PC-3 (cell line): ENCODE data around the gene AUTS2. TPM values are rescaled to one million over a fixed set of nuclear protein-coding genes. Genes with fewer than 3 reads are reported as not detected.

Experiments
- ATAC-seq: fragments of 200-7000 bp; cut with Tn5 transposase; 2 replicates; pipeline ENCODE4 v1.9.1; 2020; ENCODE audit warnings: mild to moderate bottlenecking, moderate library complexity
- BruUV-seq: library from RNA; stranded (reverse); fragments of 400-500 nt; replicated peaks from 2 replicates; lab custom pipeline; 2021; lab: Mats Ljungman, UMichigan
- CTCF ChIA-PET: fragments of 300-600 bp; sonication (Branson Sonifier 250); formaldehyde crosslinking; loops from one replicate; lab custom pipeline; 2022; ENCODE audit warnings: antibody characterized with exemption; lab: Charles Lee
- POLR2A ChIA-PET: fragments of 300-600 bp; sonication (Branson Sonifier 250); formaldehyde crosslinking; loops from one replicate; lab custom pipeline; 2022; ENCODE audit warnings: antibody characterized with exemption; ENCODE audit not compliant: unreplicated experiment; lab: Charles Lee
- DNase-seq: peaks from one replicate; pipeline ENCODE4 v3.0.0-alpha.2; 2015
- H2AFZ ChIP-seq: fragments of 300-600 bp; sonication (generic); 2 replicates; pipeline ENCODE4 v1.6.0; 2016; ENCODE audit warnings: antibody characterized with exemption, low read length
- H3F3A ChIP-seq: fragments of 300-600 bp; sonication (generic); one replicate; pipeline ENCODE4 v1.6.0; 2017; ENCODE audit warnings: antibody characterized with exemption, low read length, control low read depth, mild to moderate bottlenecking; ENCODE audit not compliant: unreplicated experiment
- H3K27ac ChIP-seq: fragments of 300-600 bp; sonication (generic); 2 replicates; pipeline ENCODE4 v1.5.1; 2016; ENCODE audit warnings: mild to moderate bottlenecking, low read length
- H3K27me3 ChIP-seq: fragments of 300-600 bp; sonication (generic); 2 replicates; pipeline ENCODE4 v1.6.1; 2016; ENCODE audit warnings: low read length, mixed read lengths
- H3K36me3 ChIP-seq: fragments of 300-600 bp; sonication (generic); 2 replicates; pipeline ENCODE4 v1.6.1; 2016; ENCODE audit warnings: low read depth, mixed run types, low read length, mixed read lengths
- H3K4me1 ChIP-seq: fragments of 300-600 bp; sonication (generic); 2 replicates; pipeline ENCODE4 v1.5.1; 2016; ENCODE audit warnings: low read length; ENCODE audit not compliant: insufficient read depth
- H3K4me2 ChIP-seq: fragments of 300-600 bp; sonication (generic); 2 replicates; pipeline ENCODE4 v1.6.0; 2016; ENCODE audit warnings: low read length
- H3K4me3 ChIP-seq: fragments of 300-600 bp; sonication (generic); 2 replicates; pipeline ENCODE4 v1.5.1; 2016; ENCODE audit warnings: mild to moderate bottlenecking, low read length, mixed read lengths
- H3K79me2 ChIP-seq: fragments of 300-600 bp; sonication (generic); 2 replicates; pipeline ENCODE4 v1.6.1; 2017; ENCODE audit warnings: low read length, mixed read lengths
- H3K9ac ChIP-seq: fragments of 300-600 bp; sonication (generic); 2 replicates; pipeline ENCODE4 v1.6.0; 2016; ENCODE audit warnings: mild to moderate bottlenecking, low read length
- H3K9me2 ChIP-seq: fragments of 300-600 bp; sonication (generic); replicated peaks from 2 replicates; pipeline ENCODE4 v1.6.1; 2016; ENCODE audit warnings: mixed run types, low read length, mixed read lengths
- H3K9me3 ChIP-seq: fragments of 300-600 bp; sonication (generic); 2 replicates; pipeline ENCODE4 v1.6.1; 2016; ENCODE audit warnings: low read length, mixed read lengths
- H4K20me1 ChIP-seq: fragments of 300-600 bp; sonication (generic); 2 replicates; pipeline ENCODE4 v1.6.1; 2016; ENCODE audit warnings: low read length, mixed read lengths
- EZH2 ChIP-seq: fragments of 300-600 bp; sonication (generic); IDR thresholded peaks from one replicate; pipeline ENCODE4 v1.6.1; 2017; ENCODE audit warnings: antibody characterized with exemption, mild to moderate bottlenecking, low read length; ENCODE audit not compliant: unreplicated experiment
- EZH2phosphoT487 ChIP-seq: fragments of 300-600 bp; sonication (generic); IDR thresholded peaks from 2 replicates; pipeline ENCODE4 v1.6.1; 2018; ENCODE audit warnings: mild to moderate bottlenecking, antibody characterized with exemption, low read length, borderline replicate concordance
- intact Hi-C: fragments of 100-400 bp; cut with micrococcal nuclease; formaldehyde crosslinking; loops from 2 replicates; pipeline ENCODE4 v1.9.0; 2023
- total RNA-seq: library from RNA; depleted of rRNA; stranded (reverse); fragments of >200 nt; gene quantifications from 2 replicates; pipeline ENCODE4 v1.2.3, GENCODE V29; 2014
- TF ChIP-seq, protein P1 (sequence below): fragments of 300-600 bp; sonication (generic); conservative IDR thresholded peaks from 2 replicates; pipeline ENCODE4 v1.5.1; 2017; ENCODE audit warnings: antibody characterized with exemption, low read depth, mild to moderate bottlenecking, low read length

The AUTS2 gene
- total RNA-seq, 1 experiment from 2014 or later: not detected

DNA sequence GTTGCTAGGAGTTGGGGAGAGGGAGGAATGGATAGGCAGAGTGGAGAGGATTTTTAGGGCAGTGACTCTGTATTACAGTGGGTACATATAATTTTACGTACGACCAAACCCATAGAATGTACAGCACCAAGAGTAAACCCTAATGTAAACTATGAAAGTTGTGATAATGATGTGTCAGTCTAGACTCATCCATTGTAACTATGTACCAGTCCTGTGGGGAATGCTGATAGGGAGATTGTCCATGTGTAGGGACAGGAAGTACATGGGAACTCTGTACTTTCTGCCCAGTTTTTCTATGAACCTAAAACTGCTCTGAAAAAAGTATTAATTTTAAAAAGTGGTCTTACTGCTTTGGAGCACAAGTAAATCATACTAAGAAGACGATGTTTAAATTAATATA, 441.8 kb downstream of the AUTS2 start:
- CTCF ChIA-PET: no interaction called here
- H3K4me2 ChIP-seq: no peak overlapping the region
- no peaks in the 10 kb centered on the region for H3K9me2 ChIP-seq
- no peak overlapping the region for H2AFZ ChIP-seq
- no peaks in the 10 kb centered on the region for H3F3A ChIP-seq
- H3K79me2 ChIP-seq: no peaks in the 10 kb centered on the region
- no peak overlapping the region for H3K4me3 ChIP-seq
- BruUV-seq: no TSS peak
- DNase-seq: no peak
- intact Hi-C loops: no loop called here
- no peaks in the 10 kb centered on the region for H3K4me1 ChIP-seq
- POLR2A ChIA-PET: no interaction called here
- ATAC-seq: no peak
- H3K36me3 ChIP-seq: no peaks in the 10 kb centered on the region
- TF ChIP-seq EZH2 (no peak), EZH2phosphoT487 (no peak)
- TF ChIP-seq, protein P1, sequence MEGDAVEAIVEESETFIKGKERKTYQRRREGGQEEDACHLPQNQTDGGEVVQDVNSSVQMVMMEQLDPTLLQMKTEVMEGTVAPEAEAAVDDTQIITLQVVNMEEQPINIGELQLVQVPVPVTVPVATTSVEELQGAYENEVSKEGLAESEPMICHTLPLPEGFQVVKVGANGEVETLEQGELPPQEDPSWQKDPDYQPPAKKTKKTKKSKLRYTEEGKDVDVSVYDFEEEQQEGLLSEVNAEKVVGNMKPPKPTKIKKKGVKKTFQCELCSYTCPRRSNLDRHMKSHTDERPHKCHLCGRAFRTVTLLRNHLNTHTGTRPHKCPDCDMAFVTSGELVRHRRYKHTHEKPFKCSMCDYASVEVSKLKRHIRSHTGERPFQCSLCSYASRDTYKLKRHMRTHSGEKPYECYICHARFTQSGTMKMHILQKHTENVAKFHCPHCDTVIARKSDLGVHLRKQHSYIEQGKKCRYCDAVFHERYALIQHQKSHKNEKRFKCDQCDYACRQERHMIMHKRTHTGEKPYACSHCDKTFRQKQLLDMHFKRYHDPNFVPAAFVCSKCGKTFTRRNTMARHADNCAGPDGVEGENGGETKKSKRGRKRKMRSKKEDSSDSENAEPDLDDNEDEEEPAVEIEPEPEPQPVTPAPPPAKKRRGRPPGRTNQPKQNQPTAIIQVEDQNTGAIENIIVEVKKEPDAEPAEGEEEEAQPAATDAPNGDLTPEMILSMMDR: no peak
- no peak overlapping the region for H3K27ac ChIP-seq
- H3K9ac ChIP-seq: no peak overlapping the region
- H4K20me1 ChIP-seq: no peaks in the 10 kb centered on the region
- H3K27me3 ChIP-seq: no peaks in the 10 kb centered on the region
- no peaks in the 10 kb centered on the region; the same call in none of the 2 replicates for H3K9me3 ChIP-seq

DNA sequence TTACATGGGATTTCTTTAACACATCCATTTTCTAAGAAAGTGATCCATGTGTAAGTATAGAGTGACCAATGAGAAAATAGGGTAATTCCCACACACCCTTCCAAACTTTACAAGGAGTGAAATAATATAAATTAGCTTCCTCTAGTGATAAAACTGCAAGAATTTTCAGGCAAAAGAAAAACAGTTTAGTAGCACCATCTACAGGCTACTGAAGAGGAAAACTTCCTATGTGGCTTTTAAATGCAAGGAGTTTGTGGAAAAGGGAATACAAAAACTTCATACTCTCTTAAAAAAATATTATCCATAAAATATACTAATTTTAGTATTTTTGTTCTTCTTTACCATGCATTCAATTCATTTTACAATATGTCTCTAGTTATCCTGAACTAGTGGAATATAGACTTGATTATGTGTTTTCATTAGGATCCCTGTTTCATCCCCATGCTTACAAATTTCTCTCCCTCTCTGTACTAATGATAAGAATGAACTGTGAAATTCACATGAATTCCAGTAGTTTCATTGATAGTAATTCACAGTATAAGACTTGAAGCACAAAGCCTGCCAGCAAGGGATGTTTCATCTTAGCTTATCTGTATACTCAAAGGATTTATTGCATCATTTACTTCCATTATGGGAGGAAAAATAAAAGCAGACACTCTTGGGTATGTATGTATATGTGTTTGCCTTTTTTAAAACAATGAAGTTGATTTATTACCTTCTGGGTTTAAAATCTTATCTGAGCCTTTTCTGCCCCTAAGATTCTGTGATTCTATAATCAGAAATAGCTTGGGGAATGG, 442.9 kb downstream of the AUTS2 start:
- no peaks in the 10 kb centered on the region for H3K79me2 ChIP-seq
- no peak overlapping the region for H3K4me2 ChIP-seq
- TF ChIP-seq EZH2 (no peak), EZH2phosphoT487 (no peak)
- TF ChIP-seq, protein P1: no peak
- no peaks in the 10 kb centered on the region for H3K9me2 ChIP-seq
- ChIA-PET POLR2A (no interaction called here), CTCF (no interaction called here)
- no peak overlapping the region for H3K9ac ChIP-seq
- ATAC-seq (no peak), DNase-seq (no peak)
- no TSS peak for BruUV-seq
- no peaks in the 10 kb centered on the region; the same call in none of the 2 replicates for H3K9me3 ChIP-seq
- H3F3A ChIP-seq: no peaks in the 10 kb centered on the region
- no peaks in the 10 kb centered on the region for H3K4me1 ChIP-seq
- no peaks in the 10 kb centered on the region for H3K36me3 ChIP-seq
- no peak overlapping the region for H3K4me3 ChIP-seq
- no peak overlapping the region for H2AFZ ChIP-seq
- no peaks in the 10 kb centered on the region for H4K20me1 ChIP-seq
- H3K27me3 ChIP-seq: no peaks in the 10 kb centered on the region
- intact Hi-C loops: no loop called here
- H3K27ac ChIP-seq: no peak overlapping the region

- no peaks in the 10 kb centered on the region for H3K9me2 ChIP-seq
- TF ChIP-seq EZH2 (no peak), EZH2phosphoT487 (no peak)
- TF ChIP-seq, protein P1: no peak
- no peak for ATAC-seq
- H3K9ac ChIP-seq: no peak overlapping the region
- H3K4me3 ChIP-seq: no peak overlapping the region
- no peaks in the 10 kb centered on the region for H3K36me3 ChIP-seq
- H4K20me1 ChIP-seq: no peaks in the 10 kb centered on the region
- no TSS peak for BruUV-seq
- H3K4me1 ChIP-seq: no peaks in the 10 kb centered on the region
- H3K27ac ChIP-seq: no peak overlapping the region
- no peaks in the 10 kb centered on the region for H3K27me3 ChIP-seq
- POLR2A ChIA-PET: no interaction called here
- H3K9me3 ChIP-seq: peaks cover 4% of the 10 kb centered on the region
- no peaks in the 10 kb centered on the region for H3F3A ChIP-seq
- intact Hi-C loops: no loop called here
- no peak overlapping the region for H2AFZ ChIP-seq
- H3K4me2 ChIP-seq: no peak overlapping the region
- CTCF ChIA-PET: no interaction called here
- no peak for DNase-seq
- H3K79me2 ChIP-seq: no peaks in the 10 kb centered on the region
Measured at GRCh38 chr7:70042533-70042932, 444.3 kb downstream of the AUTS2 start.
